Raji (cell line): ENCODE data around the gene MAN1B1.

Experiments used
- POLR2A ChIP-seq: IDR thresholded peaks from 2 replicates; pipeline ENCODE4 v1.6.1; 2011; ENCODE audit warnings: low read depth, low read length, control low read depth; ENCODE audit not compliant: insufficient read depth

MAN1B1 gene

DNA sequence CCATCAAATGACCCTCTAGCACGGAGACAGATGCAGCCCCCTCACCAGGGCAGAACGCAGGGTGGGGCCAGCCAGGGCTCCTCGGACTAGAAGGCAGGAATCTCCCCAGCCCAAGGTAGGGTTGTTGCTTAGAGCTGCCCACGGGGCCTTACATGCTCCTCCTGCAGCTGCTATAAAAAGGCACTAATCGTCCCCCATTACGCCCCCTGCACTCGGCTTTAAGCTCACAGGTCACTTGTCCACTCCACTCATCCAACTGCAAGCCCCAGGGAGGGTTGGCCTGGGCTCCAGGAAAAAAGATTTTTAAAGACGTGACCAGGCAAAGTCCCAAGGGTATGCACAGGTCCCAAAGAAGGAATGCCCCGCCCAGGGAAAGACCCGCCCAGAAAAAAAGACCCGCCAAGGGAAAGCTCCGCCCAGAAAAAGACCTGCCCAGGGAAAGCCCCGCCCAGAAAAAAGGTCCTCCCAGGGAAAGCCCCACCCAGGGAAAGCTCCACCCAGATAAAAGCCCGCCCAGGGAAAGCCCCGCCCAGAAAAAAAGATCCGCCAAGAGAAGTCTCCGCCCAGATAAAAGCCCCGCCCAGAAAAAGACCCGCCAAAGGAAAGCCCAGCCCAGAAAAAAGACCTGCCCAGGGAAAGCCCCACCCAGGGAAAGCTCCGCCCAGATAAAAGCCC is 63.3 kb downstream of the MAN1B1 start:
- no peak for TF ChIP-seq POLR2A

DNA sequence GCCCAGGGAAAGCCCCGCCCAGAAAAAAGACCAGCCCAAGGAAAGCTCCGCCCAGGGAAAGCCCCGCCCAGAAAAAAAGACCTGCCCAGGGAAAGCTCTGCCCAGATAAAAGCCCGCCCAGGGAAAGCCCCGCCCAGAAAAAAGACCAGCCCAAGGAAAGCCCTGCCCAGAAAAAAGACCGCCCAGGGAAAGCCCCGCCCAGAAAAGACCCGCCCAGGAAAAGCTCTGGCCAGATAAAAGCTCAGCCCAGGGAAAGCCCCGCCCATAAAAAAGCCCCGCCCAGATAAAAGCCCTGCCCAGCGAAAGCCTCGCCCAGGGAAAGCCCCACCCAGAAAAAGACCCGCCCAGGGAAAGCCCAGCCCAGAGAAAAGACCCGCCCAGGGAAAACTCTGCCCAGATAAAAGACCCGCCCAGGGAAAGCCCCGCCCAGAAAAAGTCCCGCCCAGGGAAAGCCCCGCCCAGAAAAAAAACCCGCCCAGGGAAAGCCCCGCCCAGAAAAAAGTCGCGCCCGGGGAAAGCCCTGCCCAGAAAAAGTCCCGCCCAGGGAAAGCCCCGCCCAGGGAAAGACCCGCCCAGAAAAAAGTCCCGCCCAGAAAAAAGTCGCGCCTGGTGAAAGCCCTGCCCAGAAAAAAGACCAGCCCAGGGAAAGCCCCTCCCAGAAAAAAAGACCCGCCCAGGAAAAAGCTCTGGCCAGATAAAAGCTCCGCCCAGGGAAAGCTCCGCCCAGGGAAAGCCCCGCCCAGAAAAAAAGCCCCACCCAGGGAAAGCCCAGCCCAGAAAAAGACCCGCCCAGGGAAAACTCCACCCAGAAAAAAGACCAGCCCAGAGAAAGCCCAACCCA is 64.1 kb downstream of the MAN1B1 start:
- TF ChIP-seq POLR2A = no peak

DNA sequence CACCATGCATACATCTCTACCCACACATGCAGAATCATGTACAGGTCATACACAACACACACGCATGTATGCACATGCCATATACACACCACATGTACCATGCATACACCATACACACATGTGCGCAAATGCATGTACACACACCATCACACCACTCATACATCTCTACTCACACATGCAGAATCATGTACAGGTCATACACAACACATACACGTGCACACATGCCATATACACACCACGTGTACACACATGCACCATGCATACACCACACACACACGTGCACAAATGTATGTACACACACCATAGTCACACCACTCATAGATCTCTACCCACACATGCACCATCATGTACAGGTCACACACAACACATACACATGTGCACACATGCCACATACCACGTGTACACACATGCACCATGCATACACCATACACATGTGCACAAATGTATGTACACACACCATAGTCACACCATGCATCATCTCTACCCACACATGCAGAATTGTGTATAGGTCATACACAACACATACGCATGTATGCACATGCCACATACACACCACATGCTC is 66.1 kb downstream of the MAN1B1 start:
- TF ChIP-seq POLR2A = peak; percentile 29; the same call in 1 of the 2 replicates

DNA sequence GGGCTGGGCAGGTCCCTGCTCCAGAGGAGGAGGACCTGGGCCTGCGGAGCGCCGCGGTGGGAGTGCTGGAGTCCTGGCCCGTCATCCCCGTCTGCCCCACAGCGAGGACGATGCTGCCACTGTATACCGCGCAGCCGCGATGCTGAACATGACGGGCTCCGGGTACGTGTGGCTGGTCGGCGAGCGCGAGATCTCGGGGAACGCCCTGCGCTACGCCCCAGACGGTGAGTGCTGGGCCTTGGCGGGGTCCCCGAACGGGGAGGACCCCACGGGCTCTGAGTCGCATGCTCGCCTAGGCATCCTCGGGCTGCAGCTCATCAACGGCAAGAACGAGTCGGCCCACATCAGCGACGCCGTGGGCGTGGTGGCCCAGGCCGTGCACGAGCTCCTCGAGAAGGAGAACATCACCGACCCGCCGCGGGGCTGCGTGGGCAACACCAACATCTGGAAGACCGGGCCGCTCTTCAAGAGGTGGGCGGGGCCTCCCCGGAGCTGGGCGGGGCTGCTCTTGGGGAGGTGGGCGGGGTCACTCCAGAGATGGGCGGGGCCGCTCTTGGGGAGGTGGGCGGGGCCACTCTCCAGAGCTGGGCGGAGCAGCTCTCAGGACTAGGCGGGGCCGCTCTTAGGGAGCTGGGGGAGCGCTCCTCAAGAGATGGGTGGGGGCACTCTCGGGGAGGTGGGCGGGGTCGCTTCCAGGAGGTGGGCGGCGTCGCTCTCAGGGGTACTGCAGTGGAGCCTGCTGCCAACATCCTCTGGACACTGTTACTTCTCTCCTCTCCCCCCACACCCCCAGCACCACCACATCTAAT is 70.0 kb downstream of the MAN1B1 start:
- no peak for TF ChIP-seq POLR2A

DNA sequence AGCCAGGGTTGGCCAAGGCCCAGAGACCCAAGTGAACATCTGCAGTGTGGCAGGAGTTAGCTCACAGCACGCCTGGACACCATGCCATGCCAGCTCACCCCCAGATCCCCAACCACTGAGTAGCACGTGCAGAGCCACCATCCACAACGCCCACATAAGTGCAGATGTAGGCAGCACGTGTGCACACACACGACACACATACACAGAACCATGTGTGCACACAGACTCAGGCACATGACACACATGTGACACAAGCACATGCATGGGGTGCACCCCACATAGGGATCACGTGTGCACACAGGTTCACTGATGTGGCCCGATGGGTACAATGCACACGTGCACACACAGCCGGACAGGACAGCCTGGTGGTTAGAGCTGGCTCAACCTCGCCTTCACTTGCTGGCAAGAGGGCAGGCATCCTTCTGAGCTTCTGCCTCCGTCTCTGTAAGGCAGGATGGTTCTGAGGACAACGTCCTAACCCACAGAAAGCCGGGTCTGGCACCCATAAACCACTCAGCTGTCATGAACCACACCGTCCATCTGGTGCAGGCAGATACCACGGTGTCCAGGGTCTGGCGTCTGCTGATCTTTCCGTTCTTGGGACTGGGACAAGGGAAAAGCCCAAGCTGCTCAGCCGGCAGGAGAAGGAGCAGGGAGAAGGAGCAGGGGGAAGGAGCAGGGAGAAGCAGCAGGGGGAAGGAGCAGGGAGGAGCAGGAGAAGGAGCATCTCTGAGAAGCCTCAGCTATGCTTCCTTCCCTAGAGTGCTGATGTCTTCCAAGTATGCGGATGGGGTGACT is 71.0 kb downstream of the MAN1B1 start:
- TF ChIP-seq POLR2A = no peak

DNA sequence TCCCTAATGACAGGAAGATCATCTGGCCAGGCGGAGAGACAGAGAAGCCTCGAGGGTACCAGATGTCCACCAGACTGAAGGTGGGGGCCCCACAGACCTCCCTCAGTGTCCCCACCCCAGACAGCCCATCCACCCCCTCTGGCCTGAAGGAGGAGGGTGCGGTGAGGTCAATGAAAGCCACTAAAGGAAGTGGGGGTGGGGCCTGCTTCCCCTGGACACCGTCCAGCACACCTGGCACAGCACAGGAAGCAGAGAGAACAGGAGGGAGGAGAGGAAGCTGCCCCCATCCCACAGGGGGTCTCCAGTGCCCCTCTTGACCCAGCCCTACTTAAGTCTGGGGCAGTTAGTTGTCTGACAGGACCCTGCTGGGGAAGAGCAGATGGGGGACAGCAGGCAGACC is 71.8 kb downstream of the MAN1B1 start:
- no peak for TF ChIP-seq POLR2A
